HepG2 (cell line): ENCODE results near the gene ARHGEF40. TPM values are rescaled to one million over a fixed set of nuclear protein-coding genes. Genes with fewer than 3 reads are reported as not detected.
A peak's percentile ranks its signal among the peaks of the same experiment; 100 is the strongest.

ENCODE experiments used
- AHDC1 ChIP-seq: sonication (generic); formaldehyde crosslinking; IDR thresholded peaks from 2 replicates; pipeline ENCODE4 v1.5.1; 2020; ENCODE audit warnings: mild to moderate bottlenecking, missing genetic modification reagents, borderline replicate concordance
- BHLHE40 ChIP-seq: IDR thresholded peaks from 2 replicates; pipeline ENCODE4 v1.6.1; 2011; ENCODE audit warnings: low read length, improper control_type of control experiment
- CERS6 ChIP-seq: sonication (generic); formaldehyde crosslinking; IDR thresholded peaks from 2 replicates; pipeline ENCODE4 v1.5.0; 2020; ENCODE audit warnings: missing genetic modification reagents
- CHD2 ChIP-seq: IDR thresholded peaks from 2 replicates; pipeline ENCODE4 v1.6.1; 2011; ENCODE audit warnings: low read depth, low read length, improper control_type of control experiment
- DBP ChIP-seq: sonication (generic); formaldehyde crosslinking; IDR thresholded peaks from 2 replicates; pipeline ENCODE4 v1.4.0; 2020; ENCODE audit warnings: missing genetic modification reagents; ENCODE audit errors: not compliant biosample characterization
- GLI4 ChIP-seq: sonication (generic); formaldehyde crosslinking; IDR thresholded peaks from 2 replicates; pipeline ENCODE4 v1.5.1; 2020; ENCODE audit warnings: missing genetic modification reagents, mild to moderate bottlenecking, moderate library complexity, borderline replicate concordance
- HOXA7 ChIP-seq: sonication (generic); formaldehyde crosslinking; IDR thresholded peaks from 2 replicates; pipeline ENCODE4 v1.8.1; 2022; ENCODE audit warnings: mild to moderate bottlenecking, missing genetic modification reagents, moderate library complexity
- MTF2 ChIP-seq: sonication (generic); formaldehyde crosslinking; IDR thresholded peaks from 2 replicates; pipeline ENCODE4 v1.5.0; 2020; ENCODE audit warnings: missing genetic modification reagents, borderline replicate concordance
- NFATC3 ChIP-seq: sonication (generic); formaldehyde crosslinking; IDR thresholded peaks from 2 replicates; pipeline ENCODE4 v1.5.1; 2020; ENCODE audit warnings: mild to moderate bottlenecking, missing genetic modification reagents
- NFE2L2 ChIP-seq: fragments of 150-350 bp; IDR thresholded peaks from 2 replicates; pipeline ENCODE4 v1.6.1; 2014; ENCODE audit warnings: low read length
- NFIC ChIP-seq: IDR thresholded peaks from 2 replicates; pipeline ENCODE4 v1.6.1; 2012; ENCODE audit warnings: mild to moderate bottlenecking, low read length, inconsistent platforms
- NRL ChIP-seq: sonication (generic); formaldehyde crosslinking; IDR thresholded peaks from 2 replicates; pipeline ENCODE4 v1.5.0; 2020; ENCODE audit warnings: missing genetic modification reagents, mild to moderate bottlenecking, moderate library complexity, borderline replicate concordance
- ZBTB21 ChIP-seq: sonication (generic); formaldehyde crosslinking; IDR thresholded peaks from 2 replicates; pipeline ENCODE4 v1.4.0; 2020; ENCODE audit warnings: missing genetic modification reagents
- ZBTB49 ChIP-seq: sonication (generic); formaldehyde crosslinking; IDR thresholded peaks from 2 replicates; pipeline ENCODE4 v1.4.0; 2020; ENCODE audit warnings: missing genetic modification reagents, borderline replicate concordance
- ZBTB7B ChIP-seq: sonication (generic); formaldehyde crosslinking; IDR thresholded peaks from 2 replicates; pipeline ENCODE4 v1.4.0; 2020; ENCODE audit warnings: missing genetic modification reagents
- ZNF329 ChIP-seq: sonication (generic); formaldehyde crosslinking; IDR thresholded peaks from 2 replicates; pipeline ENCODE4 v1.9.0; 2021; ENCODE audit warnings: low read depth, mild to moderate bottlenecking, missing genetic modification reagents
- ZNF484 ChIP-seq: sonication (generic); formaldehyde crosslinking; IDR thresholded peaks from 2 replicates; pipeline ENCODE4 v1.5.1; 2020; ENCODE audit warnings: mild to moderate bottlenecking, low read depth, missing genetic modification reagents, borderline replicate concordance
- ZNF567 ChIP-seq: sonication (generic); formaldehyde crosslinking; IDR thresholded peaks from 2 replicates; pipeline ENCODE4 v1.8.1; 2023; ENCODE audit warnings: mild to moderate bottlenecking, missing genetic modification reagents, borderline replicate concordance
- ZNF891 ChIP-seq: sonication (generic); formaldehyde crosslinking; IDR thresholded peaks from 2 replicates; pipeline ENCODE4 v1.5.0; 2020; ENCODE audit warnings: mild to moderate bottlenecking, missing genetic modification reagents
- polyA plus RNA-seq, 8 experiments: library from polyadenylated mRNA; depleted of rRNA in 3 of 8; stranded (reverse) in 7 of 8; unstranded in 1 of 8; fragments of >200 nt; fragmentation: Illumina TruSeq in 4 of 8; extraction: Trizol in 4 of 8; gene quantifications; 2 replicates each; pipeline versions ENCODE4 v1.2.1 to v1.2.3, GENCODE V29; 2011 to 2016; ENCODE audit warnings: low read depth in 4 of 8, missing spikeins in 1 of 8, mixed read lengths in 1 of 8; ENCODE audit not compliant: insufficient read depth in 1 of 8
- total RNA-seq, 5 experiments: library from RNA; depleted of rRNA; stranded (reverse); fragments of >200 nt; fragmentation: Illumina TruSeq; extraction: Trizol; gene quantifications; 2 replicates each; pipeline ENCODE4 v1.2.3, GENCODE V29; 2016; ENCODE audit warnings: low read depth in 1 of 5

The ARHGEF40 gene
- total and polyA plus RNA-seq, 2 of the 13 experiments (the other 11 are each of a cell fraction or from before 2014, with no cell fraction given): 28.1 to 78.1 TPM

GRCh38 chr14:21068521-21069387, 1.4 kb upstream of the ARHGEF40 start (continued):
- no peak for TF ChIP-seq AHDC1
- peak; percentile 7 for TF ChIP-seq DBP (CRISPR knock-in tag)
- TF ChIP-seq HOXA7 (CRISPR knock-in tag): no peak
- TF ChIP-seq MTF2 (CRISPR knock-in tag): no peak
- TF ChIP-seq ZNF891 (CRISPR knock-in tag): no peak
- TF ChIP-seq ZNF329: no peak
- no peak for TF ChIP-seq GLI4 (CRISPR knock-in tag)
- TF ChIP-seq ZBTB7B (CRISPR knock-in tag): peak; percentile 79
- TF ChIP-seq BHLHE40: no peak
- TF ChIP-seq CERS6: no peak
- no peak for TF ChIP-seq ZBTB21 (CRISPR knock-in tag)
- no peak; the same call in 1 of the 2 replicates for TF ChIP-seq NRL (CRISPR knock-in tag)
- no peak for TF ChIP-seq CHD2
- no peak for TF ChIP-seq NFE2L2
- TF ChIP-seq NFATC3: 0 out of 2 replicates have a peak, but pooled peaks have one; percentile 42
- TF ChIP-seq ZNF484 (CRISPR knock-in tag): no peak
- no peak for TF ChIP-seq ZBTB49 (CRISPR knock-in tag)
- 0 out of 2 replicates have a peak, but pooled peaks have one; percentile 27 for TF ChIP-seq ZNF567 (CRISPR knock-in tag)
- no peak for TF ChIP-seq NFIC
